IMR-90 (cell line): Measurements from ENCODE around the gene OR10AD1. TPM values are rescaled to one million over a fixed set of nuclear protein-coding genes. Genes with fewer than 3 reads are reported as not detected.

ENCODE experiments used
- ATAC-seq: fragments of 200-7000 bp; cut with Tn5 transposase; 2 replicates; pipeline ENCODE4 v1.9.1; 2020; ENCODE audit warnings: low read depth, mild to moderate bottlenecking, moderate library complexity
- BruUV-seq: library from RNA; stranded (reverse); fragments of 400-500 nt; replicated peaks from 2 replicates; lab custom pipeline; 2021; lab: Mats Ljungman, UMichigan
- CTCF ChIA-PET: fragments of 300-600 bp; formaldehyde crosslinking; extraction: SDS; loops from one replicate; lab custom pipeline; 2021; ENCODE audit warnings: antibody characterized with exemption; lab: Yijun Ruan, JAX
- POLR2A ChIA-PET: fragments of 300-600 bp; sonication (Branson Sonifier 250); formaldehyde crosslinking; loops from one replicate; lab custom pipeline; 2022; ENCODE audit warnings: antibody characterized with exemption; ENCODE audit not compliant: unreplicated experiment; lab: Charles Lee
- DNase-seq: peaks from one replicate; pipeline ENCODE4 v3.0.0; 2013
- H2AFZ ChIP-seq: replicated peaks from 2 replicates; pipeline ENCODE3; 2013; ENCODE audit warnings: low read length, mild to moderate bottlenecking; ENCODE audit not compliant: poor library complexity
- H2AK5ac ChIP-seq: 2 replicates; pipeline ENCODE4 v1.6.1; 2013; ENCODE audit warnings: low read depth, low read length, inconsistent platforms
- H2AK9ac ChIP-seq: replicated peaks from 2 replicates; pipeline ENCODE3; 2013; ENCODE audit warnings: mild to moderate bottlenecking, low read depth, low read length, moderate library complexity; ENCODE audit not compliant: poor library complexity
- H2BK120ac ChIP-seq: 2 replicates; pipeline ENCODE4 v1.6.1; 2013; ENCODE audit warnings: low read depth, low read length, inconsistent platforms
- H2BK15ac ChIP-seq: 3 replicates; pipeline ENCODE4 v1.6.1; 2013; ENCODE audit warnings: low read depth, low read length, inconsistent platforms
- H2BK20ac ChIP-seq: 2 replicates; pipeline ENCODE4 v1.6.1; 2013; ENCODE audit warnings: low read depth, mild to moderate bottlenecking, inconsistent platforms, low read length, moderate library complexity
- H2BK5ac ChIP-seq: 2 replicates; pipeline ENCODE4 v1.6.1; 2013; ENCODE audit warnings: mild to moderate bottlenecking, low read depth, low read length, inconsistent platforms; ENCODE audit not compliant: poor library complexity, severe bottlenecking
- H3K14ac ChIP-seq: replicated peaks from 2 replicates; pipeline ENCODE4 v1.6.1; 2013; ENCODE audit warnings: low read depth, low read length, inconsistent platforms
- H3K18ac ChIP-seq: 2 replicates; pipeline ENCODE4 v1.6.1; 2013; ENCODE audit warnings: low read depth, low read length, control low read depth
- H3K23ac ChIP-seq: 2 replicates; pipeline ENCODE4 v1.6.1; 2013; ENCODE audit warnings: low read depth, low read length, inconsistent platforms
- H3K27ac ChIP-seq: 2 replicates; pipeline ENCODE4 v1.5.1; 2013; ENCODE audit warnings: mild to moderate bottlenecking, control low read depth, low read length; ENCODE audit not compliant: insufficient read depth
- H3K27me3 ChIP-seq: 2 replicates; pipeline ENCODE4 v1.6.1; 2013; ENCODE audit warnings: low read length; ENCODE audit not compliant: control insufficient read depth, insufficient read depth
- H3K36me3 ChIP-seq: 2 replicates; pipeline ENCODE4 v1.6.1; 2013; ENCODE audit warnings: low read length, mixed read lengths; ENCODE audit not compliant: control insufficient read depth, insufficient read depth
- H3K4ac ChIP-seq: 2 replicates; pipeline ENCODE4 v1.6.1; 2013; ENCODE audit warnings: low read depth, low read length, inconsistent platforms
- H3K4me1 ChIP-seq: 2 replicates; pipeline ENCODE4 v1.6.1; 2013; ENCODE audit warnings: low read length, mixed read lengths; ENCODE audit not compliant: control insufficient read depth, insufficient read depth
- H3K4me2 ChIP-seq: 2 replicates; pipeline ENCODE4 v1.6.1; 2013; ENCODE audit warnings: low read depth, mild to moderate bottlenecking, control low read depth, low read length, moderate library complexity
- H3K4me3 ChIP-seq: 2 replicates; pipeline ENCODE4 v1.5.1; 2013; ENCODE audit warnings: low read depth, mild to moderate bottlenecking, control low read depth, low read length, moderate library complexity; ENCODE audit not compliant: insufficient read depth
- H3K56ac ChIP-seq: 2 replicates; pipeline ENCODE4 v1.6.1; 2013; ENCODE audit warnings: low read length, inconsistent platforms; ENCODE audit not compliant: insufficient read depth; ENCODE audit errors: extremely low read depth
- H3K79me1 ChIP-seq, 2 experiments: 2 replicates each; pipeline ENCODE4 v1.6.1; 2013; ENCODE audit warnings: low read length in 2 of 2, inconsistent platforms in 1 of 2, low read depth in 1 of 2
- H3K9ac ChIP-seq: 2 replicates; pipeline ENCODE4 v1.6.1; 2013; ENCODE audit warnings: low read depth, low read length, control low read depth
- H3K9me1 ChIP-seq: 2 replicates; pipeline ENCODE4 v1.6.1; 2013; ENCODE audit warnings: low read length, inconsistent platforms; ENCODE audit not compliant: insufficient read depth
- H3K9me3 ChIP-seq: 2 replicates; pipeline ENCODE4 v1.6.1; 2013; ENCODE audit warnings: low read length; ENCODE audit not compliant: control insufficient read depth, insufficient read depth
- H4K20me1 ChIP-seq: 2 replicates; pipeline ENCODE4 v1.6.1; 2013; ENCODE audit warnings: low read length, inconsistent platforms; ENCODE audit not compliant: insufficient read depth
- H4K5ac ChIP-seq: 2 replicates; pipeline ENCODE4 v1.6.1; 2013; ENCODE audit warnings: mild to moderate bottlenecking, low read depth, low read length, control low read depth
- H4K8ac ChIP-seq, 2 experiments: 2 replicates each; pipeline ENCODE4 v1.6.1; 2013; ENCODE audit warnings: low read depth in 2 of 2, low read length in 2 of 2, control low read depth in 1 of 2, inconsistent platforms in 1 of 2
- H4K91ac ChIP-seq: 2 replicates; pipeline ENCODE4 v1.6.1; 2013; ENCODE audit warnings: low read depth, low read length, inconsistent platforms; ENCODE audit not compliant: insufficient read depth
- CEBPB ChIP-seq: IDR thresholded peaks from 2 replicates; pipeline ENCODE4 v1.6.1; 2012; ENCODE audit warnings: low read depth, low read length, improper control_type of control experiment
- CHD1 ChIP-seq: IDR thresholded peaks from 2 replicates; pipeline ENCODE4 v1.6.1; 2012; ENCODE audit warnings: low read depth, low read length, improper control_type of control experiment
- MAZ ChIP-seq: IDR thresholded peaks from 2 replicates; pipeline ENCODE4 v1.6.1; 2012; ENCODE audit warnings: low read depth, mild to moderate bottlenecking, low read length, improper control_type of control experiment, moderate library complexity, borderline replicate concordance
- RAD21 ChIP-seq: IDR thresholded peaks from 2 replicates; pipeline ENCODE4 v1.6.1; 2012; ENCODE audit warnings: low read length, improper control_type of control experiment
- RFX5 ChIP-seq: IDR thresholded peaks from 2 replicates; pipeline ENCODE4 v1.8.0; 2012; ENCODE audit warnings: low read depth, mild to moderate bottlenecking, low read length, moderate library complexity
- WGBS, 2 experiments: methylation state at CpG; one replicate each; pipeline versions ENCODE4 v1.1.5 to v1.1.7; 2013; ENCODE audit warnings: missing lambda C conversion rate in 2 of 2; ENCODE audit not compliant: insufficient read length in 1 of 2; ENCODE audit errors: extremely low coverage in 2 of 2; 5-methylcytosine and 5-hydroxymethylcytosine counted together
- dilution Hi-C: fragments of 300-500 bp; cut with HindIII; formaldehyde crosslinking; loops from one replicate; pipeline ENCODE4 v1.14.3; 2018; ENCODE audit warnings: low sequenced_read_pairs; ENCODE audit not compliant: unreplicated experiment
- in situ Hi-C: fragments of 300-500 bp; cut with MboI; formaldehyde crosslinking; loops from 3 replicates; pipeline ENCODE4 v1.14.3; 2019; ENCODE audit warnings: low sequenced_read_pairs, inconsistent platforms, mixed read lengths
- intact Hi-C: fragments of 100-400 bp; cut with micrococcal nuclease; formaldehyde crosslinking; loops from 2 replicates; pipeline ENCODE4 v1.10.0; 2022
- polyA plus RNA-seq, 3 experiments: library from polyadenylated mRNA; depleted of rRNA; stranded (reverse); fragments of >200 nt; gene quantifications; 2 replicates each; pipeline ENCODE4 v1.2.3, GENCODE V29; 2012; ENCODE audit warnings: low replicate concordance in 1 of 3
- total RNA-seq: library from RNA; depleted of rRNA; stranded (reverse); fragments of >200 nt; gene quantifications from 2 replicates; pipeline ENCODE4 v1.2.3, GENCODE V29; 2012

The OR10AD1 gene
- total and polyA plus RNA-seq, 2 of the 4 experiments (the other 2 are of a cell fraction), result not detected

DNA sequence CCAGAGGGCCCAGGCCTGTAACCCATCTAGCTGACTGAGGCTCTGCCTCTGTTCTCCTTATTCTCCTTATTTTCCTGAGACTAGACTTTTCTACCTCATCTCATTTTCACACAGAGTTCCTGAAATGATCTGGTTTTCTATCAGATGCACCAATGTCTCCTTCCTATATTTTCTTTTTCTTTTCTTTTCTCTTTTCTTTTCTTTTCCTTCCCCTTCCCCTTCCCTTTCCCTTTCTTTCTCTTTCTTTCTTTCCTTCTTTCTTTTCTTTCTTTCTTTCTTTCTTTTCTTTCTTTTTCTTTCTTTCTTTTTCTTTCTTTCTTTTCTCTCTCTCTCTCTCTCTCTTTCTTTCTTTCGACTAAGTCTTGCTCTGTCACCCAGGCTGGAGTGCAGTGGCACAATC is 22.7 kb downstream of the OR10AD1 start:
- Histone ChIP-seq H2BK120ac (no peak overlapping the region), H3K4me3 (no peak overlapping the region), H3K9me1 (no peaks in the 10 kb centered on the region; the same call in 1 of the 2 replicates), H4K5ac (no peak overlapping the region), H4K91ac (no peak overlapping the region), H4K8ac (no peak overlapping the region), H2BK15ac (no peak overlapping the region), H3K9ac (no peak overlapping the region), H3K36me3 (no peaks in the 10 kb centered on the region), H4K20me1 (no peaks in the 10 kb centered on the region), H2AK5ac (no peak overlapping the region), H3K4ac (no peak overlapping the region), H3K27ac (no peak overlapping the region), H3K9me3 (no peaks in the 10 kb centered on the region), H3K56ac (no peak overlapping the region), H2BK5ac (no peak overlapping the region), H3K4me1 (peaks cover 3% of the 10 kb centered on the region; the same call in 1 of the 2 replicates), H3K18ac (no peak overlapping the region), H2AK9ac (no peak overlapping the region), H2AFZ (no peak overlapping the region), H3K23ac (no peak overlapping the region), H3K79me1 (no peaks in the 10 kb centered on the region), H3K14ac (no peak overlapping the region), H3K4me2 (no peak overlapping the region), H2BK20ac (no peak overlapping the region), H3K27me3 (peaks cover 59% of the 10 kb centered on the region)
- ChIA-PET POLR2A (no interaction called here), CTCF (no interaction called here)
- in situ Hi-C loops, result no loop called here
- ATAC-seq (no peak), DNase-seq (no peak)
- dilution Hi-C loops, result no loop called here
- WGBS, 2 experiments, result no CpG with 5 or more reads among the region's 1 CpG
- no peak for TF ChIP-seq RFX5
- TF ChIP-seq CEBPB, result no peak
- no peak for TF ChIP-seq MAZ
- TF ChIP-seq RAD21, result no peak
- TF ChIP-seq CHD1, result no peak
- intact Hi-C loops, result no loop called here
- BruUV-seq, result no TSS peak
